ENCODE measurements around the gene TWNK. TPM values are rescaled to one million over a fixed set of nuclear protein-coding genes. Genes with fewer than 3 reads are reported as not detected.

TWNK gene
- total and polyA plus RNA-seq, 3 experiments from 2014 or later = 8.2 to 44.3 (median 40.6) TPM

GRCh38 chr10:101021692-101022251 lies 34.4 kb downstream of the TWNK start:
- Histone ChIP-seq H3K4me3 (ENCODE audit: low read length) (no peak overlapping the region), H3K27ac (ENCODE audit: low read depth, low read length) (no peak overlapping the region), H3K27me3 (ENCODE audit: insufficient read depth, low read length, poor library complexity, severe bottlenecking) (peaks cover 12% of the 10 kb centered on the region), H3K4me1 (ENCODE audit: insufficient read depth, low read length) (no peaks in the 10 kb centered on the region), H3K36me3 (ENCODE audit: insufficient read depth, low read length) (no peaks in the 10 kb centered on the region), H3K9me3 (ENCODE audit: low read length) (no peaks in the 10 kb centered on the region)
- H3K4me1 Mint-ChIP-seq = peaks cover 0 to 3% (median 0%) of the 10 kb centered on the region in 3 donors
- POLR2A ChIA-PET = no interaction called here
- DNase-seq = no peak
- no peaks in the 10 kb centered on the region for H3K9me3 Mint-ChIP-seq
- no peak overlapping the region for H3K27ac Mint-ChIP-seq
- no peak overlapping the region for H3K4me3 Mint-ChIP-seq
- CTCF ChIA-PET = no interaction called here
- H3K36me3 Mint-ChIP-seq = no peaks in the 10 kb centered on the region
- peaks cover 23 to 32% of the 10 kb centered on the region in 2 donors for H3K27me3 Mint-ChIP-seq

- no peaks in the 10 kb centered on the region for H3K4me1 ChIP-seq (ENCODE audit: insufficient read depth, low read length)
- H3K36me3 Mint-ChIP-seq = no peaks in the 10 kb centered on the region
- H3K27ac ChIP-seq (ENCODE audit: low read depth, low read length) = no peak overlapping the region
- no peak overlapping the region for H3K4me3 ChIP-seq (ENCODE audit: low read length)
- H3K27me3 ChIP-seq (ENCODE audit: insufficient read depth, low read length, poor library complexity, severe bottlenecking) = peaks cover 5% of the 10 kb centered on the region
- H3K27me3 Mint-ChIP-seq = peaks cover 14 to 22% of the 10 kb centered on the region in 2 donors
- H3K27ac Mint-ChIP-seq = no peak overlapping the region
- ChIA-PET CTCF (interaction anchor here (1.8 kb wide), 1 partner anchor 24 kb away, joined by 7 read pairs; the partner anchor contains the start of gene LZTS2), POLR2A (no interaction called here)
- DNase-seq = no peak
- no peak overlapping the region for H3K4me3 Mint-ChIP-seq
- peaks cover 0 to 3% (median 0%) of the 10 kb centered on the region in 3 donors for H3K4me1 Mint-ChIP-seq
- no peaks in the 10 kb centered on the region for H3K9me3 Mint-ChIP-seq
- no peaks in the 10 kb centered on the region for H3K9me3 ChIP-seq (ENCODE audit: low read length)
- H3K36me3 ChIP-seq (ENCODE audit: insufficient read depth, low read length) = no peaks in the 10 kb centered on the region
These were observed 35.8 kb downstream of the TWNK start for GRCh38 chr10:101022967-101023705.

- Mint-ChIP-seq H3K36me3 (peaks cover 0 to 7% (median 0%) of the 10 kb centered on the region in 3 donors), H3K4me3 (peak overlapping the region in 1 of 7 donors; percentile 10), H3K4me1 (peaks cover 6 to 8% (median 7%) of the 10 kb centered on the region in 3 donors), H3K9me3 (no peaks in the 10 kb centered on the region), H3K27ac (no peak overlapping the region), H3K27me3 (peaks cover 3 to 7% of the 10 kb centered on the region in 2 donors)
- Histone ChIP-seq H3K4me1 (ENCODE audit: insufficient read depth, low read length) (peaks cover 4% of the 10 kb centered on the region), H3K27me3 (ENCODE audit: insufficient read depth, low read length, poor library complexity, severe bottlenecking) (no peaks in the 10 kb centered on the region), H3K9me3 (ENCODE audit: low read length) (no peaks in the 10 kb centered on the region), H3K27ac (ENCODE audit: low read depth, low read length) (no peak overlapping the region), H3K4me3 (ENCODE audit: low read length) (no peak overlapping the region), H3K36me3 (ENCODE audit: insufficient read depth, low read length) (no peaks in the 10 kb centered on the region)
- ChIA-PET CTCF (interaction anchor here (0.7 to 3.8 kb wide), 4 partner anchors 9 to 15 kb away, joined by 3 to 20 read pairs (median 4); no protein-coding TSS in a partner anchor), POLR2A (no interaction called here)
- no peak for DNase-seq
These were observed 39.9 kb downstream of the TWNK start for GRCh38 chr10:101027106-101027720.

GRCh38 chr10:101028446-101029337 lies 41.3 kb downstream of the TWNK start:
- ChIA-PET CTCF (interaction anchor here (0.7 to 6.4 kb wide), 8 partner anchors 10 to 39 kb away, joined by 3 to 54 read pairs (median 4); no protein-coding TSS in a partner anchor), POLR2A (no interaction called here)
- H3K4me1 ChIP-seq (ENCODE audit: insufficient read depth, low read length) = peaks cover 15% of the 10 kb centered on the region
- no peaks in the 10 kb centered on the region for H3K9me3 Mint-ChIP-seq
- no peaks in the 10 kb centered on the region for H3K27me3 ChIP-seq (ENCODE audit: insufficient read depth, low read length, poor library complexity, severe bottlenecking)
- H3K27me3 Mint-ChIP-seq = peaks cover 3 to 5% of the 10 kb centered on the region in 2 donors
- H3K4me3 ChIP-seq (ENCODE audit: low read length) = no peak overlapping the region
- H3K4me1 Mint-ChIP-seq = peaks cover 18 to 22% (median 20%) of the 10 kb centered on the region in 3 donors
- H3K27ac Mint-ChIP-seq = peak overlapping the region in 1 of 8 donors; percentile 38
- DNase-seq = no peak
- no peaks in the 10 kb centered on the region for H3K36me3 ChIP-seq (ENCODE audit: insufficient read depth, low read length)
- no peak overlapping the region for H3K27ac ChIP-seq (ENCODE audit: low read depth, low read length)
- peak overlapping the region in 2 of 7 donors; percentile 48 to 51 for H3K4me3 Mint-ChIP-seq
- no peaks in the 10 kb centered on the region for H3K9me3 ChIP-seq (ENCODE audit: low read length)
- H3K36me3 Mint-ChIP-seq = peaks cover 0 to 16% (median 0%) of the 10 kb centered on the region in 3 donors

GRCh38 chr10:101029520-101030295 lies 42.4 kb downstream of the TWNK start:
- peaks cover 18 to 25% (median 22%) of the 10 kb centered on the region in 3 donors for H3K4me1 Mint-ChIP-seq
- H3K9me3 Mint-ChIP-seq = no peaks in the 10 kb centered on the region
- Histone ChIP-seq H3K9me3 (ENCODE audit: low read length) (no peaks in the 10 kb centered on the region), H3K36me3 (ENCODE audit: insufficient read depth, low read length) (no peaks in the 10 kb centered on the region), H3K4me1 (ENCODE audit: insufficient read depth, low read length) (peaks cover 15% of the 10 kb centered on the region), H3K27ac (ENCODE audit: low read depth, low read length) (no peak overlapping the region), H3K4me3 (ENCODE audit: low read length) (no peak overlapping the region), H3K27me3 (ENCODE audit: insufficient read depth, low read length, poor library complexity, severe bottlenecking) (no peaks in the 10 kb centered on the region)
- POLR2A ChIA-PET = interaction anchor here (1.6 to 1.9 kb wide), 2 partner anchors 11 to 31 kb away, joined by 4 read pairs; no protein-coding TSS in a partner anchor
- peak overlapping the region in 4 of 7 donors; percentile 35 to 52 (median 46) for H3K4me3 Mint-ChIP-seq
- CTCF ChIA-PET = interaction anchor here (0.7 to 6.4 kb wide), 13 partner anchors 11 to 118 kb away, joined by 3 to 54 read pairs (median 5); no protein-coding TSS in a partner anchor
- peaks cover 3 to 5% of the 10 kb centered on the region in 2 donors for H3K27me3 Mint-ChIP-seq
- no peak for DNase-seq
- H3K36me3 Mint-ChIP-seq = peaks cover 0 to 21% (median 0%) of the 10 kb centered on the region in 3 donors
- H3K27ac Mint-ChIP-seq = no peak overlapping the region

GRCh38 chr10:101030496-101031127 lies 43.3 kb downstream of the TWNK start:
- peaks cover 0 to 28% (median 0%) of the 10 kb centered on the region in 3 donors for H3K36me3 Mint-ChIP-seq
- peaks cover 3 to 5% of the 10 kb centered on the region in 2 donors for H3K27me3 Mint-ChIP-seq
- H3K27me3 ChIP-seq (ENCODE audit: insufficient read depth, low read length, poor library complexity, severe bottlenecking) = no peaks in the 10 kb centered on the region
- H3K4me1 Mint-ChIP-seq = peaks cover 18 to 25% (median 22%) of the 10 kb centered on the region in 3 donors
- no peaks in the 10 kb centered on the region for H3K9me3 ChIP-seq (ENCODE audit: low read length)
- no peaks in the 10 kb centered on the region for H3K9me3 Mint-ChIP-seq
- H3K27ac ChIP-seq (ENCODE audit: low read depth, low read length) = peak overlapping the region; percentile 94
- H3K4me3 ChIP-seq (ENCODE audit: low read length) = peak overlapping the region; percentile 85
- H3K36me3 ChIP-seq (ENCODE audit: insufficient read depth, low read length) = no peaks in the 10 kb centered on the region
- peaks cover 15% of the 10 kb centered on the region for H3K4me1 ChIP-seq (ENCODE audit: insufficient read depth, low read length)
- DNase-seq = no peak
- ChIA-PET POLR2A (interaction anchor here (0.5 to 1.9 kb wide), 8 partner anchors 11 to 1605 kb away, joined by 3 to 9 read pairs (median 3); no protein-coding TSS in a partner anchor), CTCF (interaction anchor here (1.0 to 6.4 kb wide), 15 partner anchors 11 to 62 kb away, joined by 3 to 54 read pairs (median 4); partner anchors contain the start of gene KAZALD1)
- H3K4me3 Mint-ChIP-seq = peak overlapping the region; percentile 92 to 98 (median 93)
- H3K27ac Mint-ChIP-seq = peak overlapping the region; percentile 94 to 100 (median 98)
